K562 (cell line): Measurements from ENCODE around the gene PCBP3. TPM values are rescaled to one million over a fixed set of nuclear protein-coding genes. Genes with fewer than 3 reads are reported as not detected.

Source experiments
- ATAC-seq: fragments of 200-7000 bp; cut with Tn5 transposase; 3 replicates; pipeline ENCODE4 v1.9.1; 2020; ENCODE audit warnings: moderate library complexity
- BruUV-seq: library from RNA; stranded (reverse); fragments of 400-500 nt; replicated peaks from 2 replicates; lab custom pipeline; 2021; lab: Mats Ljungman, UMichigan
- CTCF ChIA-PET: fragments of 300-600 bp; formaldehyde crosslinking; extraction: SDS; loops from one replicate; lab custom pipeline; 2021; ENCODE audit warnings: low intra/inter-chr PET ratio; lab: Yijun Ruan, JAX
- POLR2A ChIA-PET: fragments of 300-600, 350-650 bp; sonication (Branson Sonifier 250); formaldehyde crosslinking; extraction: SDS; loops from one replicate; lab custom pipeline; 2021; ENCODE audit warnings: antibody characterized with exemption, inconsistent platforms; lab: Yijun Ruan, JAX
- DNase-seq, 4 experiments: peaks; one replicate each; pipeline versions ENCODE4 v3.0.0 to v3.0.0-alpha.2; 2011 to 2018; ENCODE audit warnings: low spot score in 3 of 4, mixed read lengths in 3 of 4; ENCODE audit errors: extremely low read depth in 1 of 4
- FAIRE-seq: peaks from 2 replicates; lab custom pipeline; 2011; peaks lifted over from hg19 to GRCh38; lab: Jason Lieb, UNC
- H2AFZ ChIP-seq: 2 replicates; pipeline ENCODE4 v1.6.0; 2011; ENCODE audit warnings: low read depth, low read length, control low read depth, inconsistent platforms
- H3K27ac ChIP-seq: fragments of 200-600 bp; 3 replicates; pipeline ENCODE4 v1.8.0; 2011; ENCODE audit warnings: low read depth, mild to moderate bottlenecking, control low read depth, inconsistent platforms, low read length, moderate library complexity, mixed read lengths; ENCODE audit errors: extremely low read depth
- H3K27me3 ChIP-seq, 2 experiments: fragments of 300-600 bp in 1 of 2; 2 replicates in 1 of 2; 3 replicates in 1 of 2; pipeline versions ENCODE4 v1.6.0 to v1.8.0; 2011; ENCODE audit warnings: inconsistent platforms in 2 of 2, low read length in 2 of 2, mild to moderate bottlenecking in 1 of 2, mixed read lengths in 1 of 2, moderate library complexity in 1 of 2; ENCODE audit not compliant: control insufficient read depth in 2 of 2, insufficient read depth in 2 of 2
- H3K36me3 ChIP-seq: fragments of 300-600 bp; 3 replicates; pipeline ENCODE4 v1.8.0; 2011; ENCODE audit warnings: mild to moderate bottlenecking, low read length, inconsistent platforms; ENCODE audit not compliant: control insufficient read depth, insufficient read depth
- H3K4me1 ChIP-seq, 2 experiments: fragments of 200-600 bp in 1 of 2; replicated peaks in 1 of 2; 2 replicates in 1 of 2; 3 replicates in 1 of 2; pipeline versions ENCODE4 v1.5.1 to v1.8.0; 2011; ENCODE audit warnings: inconsistent platforms in 2 of 2, low read length in 2 of 2, mild to moderate bottlenecking in 1 of 2, mixed read lengths in 1 of 2, moderate library complexity in 1 of 2; ENCODE audit not compliant: control insufficient read depth in 2 of 2, insufficient read depth in 2 of 2
- H3K4me2 ChIP-seq: 2 replicates; pipeline ENCODE4 v1.6.1; 2011; ENCODE audit warnings: low read length, control low read depth, inconsistent platforms, mixed read lengths; ENCODE audit not compliant: insufficient read depth
- H3K4me3 ChIP-seq: fragments of 200-600 bp; sonication (generic), shearing (Covaris generic); 2 replicates; pipeline ENCODE4 v1.5.1; 2016; ENCODE audit warnings: control low read depth, inconsistent platforms
- H3K79me2 ChIP-seq: fragments of 200-600 bp; 3 replicates; pipeline ENCODE4 v1.8.0; 2011; ENCODE audit warnings: low read length, inconsistent platforms; ENCODE audit not compliant: control insufficient read depth, insufficient read depth
- H3K9ac ChIP-seq, 2 experiments: 2 replicates each; pipeline versions ENCODE4 v1.6.0 to v1.6.1; 2011; ENCODE audit warnings: low read depth in 2 of 2, low read length in 2 of 2, control low read depth in 1 of 2, inconsistent platforms in 1 of 2, mild to moderate bottlenecking in 1 of 2, mixed read lengths in 1 of 2; ENCODE audit not compliant: insufficient read depth in 1 of 2
- H3K9me1 ChIP-seq: one replicate; pipeline ENCODE4 v1.6.0; 2011; ENCODE audit warnings: inconsistent platforms, mild to moderate bottlenecking, low read length, moderate library complexity; ENCODE audit not compliant: control insufficient read depth, insufficient read depth
- H3K9me3 ChIP-seq: replicated peaks from 2 replicates; pipeline ENCODE4 v1.5.1; 2011; ENCODE audit warnings: low read depth, low read length, inconsistent platforms; ENCODE audit not compliant: control insufficient read depth, insufficient read depth
- H4K20me1 ChIP-seq: replicated peaks from 2 replicates; pipeline ENCODE4 v1.6.1; 2011; ENCODE audit warnings: low read length, inconsistent platforms, mixed read lengths; ENCODE audit not compliant: control insufficient read depth, insufficient read depth
- FOS ChIP-seq: IDR thresholded peaks from 3 replicates; pipeline ENCODE4 v1.6.1; 2011; ENCODE audit not compliant: insufficient read length; ENCODE audit errors: extremely low read depth
- PBX2 ChIP-seq, 2 experiments: IDR thresholded peaks in 1 of 2; conservative IDR thresholded peaks in 1 of 2; 2 replicates each; pipeline ENCODE4 v1.6.1; 2016; ENCODE audit warnings: low read depth in 2 of 2, mild to moderate bottlenecking in 1 of 2, missing compliant biosample characterization in 1 of 2, missing genetic modification characterization in 1 of 2, moderate library complexity in 1 of 2
- PHB2 ChIP-seq: fragments of 450-650 bp; IDR thresholded peaks from 2 replicates; pipeline ENCODE4 v1.6.1; 2017; ENCODE audit warnings: low read depth
- POLR3A ChIP-seq: IDR thresholded peaks from 2 replicates; pipeline ENCODE4 v1.6.1; 2011; ENCODE audit warnings: borderline replicate concordance, mild to moderate bottlenecking, moderate library complexity; ENCODE audit not compliant: insufficient read length, insufficient read depth; ENCODE audit errors: extremely low read depth
- YBX1 ChIP-seq: fragments of 450-650 bp; IDR thresholded peaks from 2 replicates; pipeline ENCODE4 v1.7.1; 2016; ENCODE audit warnings: mild to moderate bottlenecking
- ZFP91 ChIP-seq: sonication (generic); formaldehyde crosslinking; IDR thresholded peaks from 2 replicates; pipeline ENCODE4 v1.8.0; 2022; ENCODE audit warnings: mild to moderate bottlenecking, missing genetic modification reagents
- WGBS: fragments of 100-300 bp; shearing (Covaris generic); methylation state at CpG from one replicate; pipeline ENCODE4 v1.1.6; 2016; ENCODE audit warnings: low coverage, mixed read lengths; ENCODE audit not compliant: insufficient coverage; ENCODE audit errors: missing lambda C conversion rate; 5-methylcytosine and 5-hydroxymethylcytosine counted together
- in situ Hi-C: fragments of 300-500 bp; cut with MboI; formaldehyde crosslinking; loops from 4 replicates; pipeline ENCODE4 v1.15.0; 2018; ENCODE audit warnings: inconsistent platforms, mixed read lengths
- intact Hi-C: fragments of 100-400 bp; cut with micrococcal nuclease; formaldehyde crosslinking; loops from 2 replicates; pipeline ENCODE4 v1.14.2; 2022
- polyA plus RNA-seq, 8 experiments: library from polyadenylated mRNA; depleted of rRNA in 4 of 8; stranded (reverse) in 5 of 8; unstranded in 3 of 8; fragments of >200 nt; fragmentation: Nextera tagmentation in 2 of 8; fragmentation: Illumina TruSeq in 1 of 8; extraction: Ambion mirVana in 2 of 8; extraction: Trizol in 1 of 8; gene quantifications; 2 replicates each; pipeline versions ENCODE4 v1.2.1 to v1.2.3, GENCODE V29; 2011 to 2014; ENCODE audit warnings: inconsistent platforms in 1 of 8, missing spikeins in 1 of 8
- total RNA-seq, 7 experiments: library from RNA; depleted of rRNA in 6 of 7; stranded (reverse); fragments of >200 nt in 6 of 7; fragmentation: Illumina TruSeq in 2 of 7; extraction: Trizol in 2 of 7; gene quantifications; 2 replicates each; pipeline versions ENCODE4 v1.2.1 to v1.2.3, GENCODE V29; 2011 to 2021; ENCODE audit warnings: low replicate concordance in 1 of 7
- TF ChIP-seq, protein P1 (sequence below): fragments of 250-450 bp; sonication (Bioruptor Pico); IDR thresholded peaks from 2 replicates; pipeline ENCODE4 v1.5.1; 2021; ENCODE audit warnings: mild to moderate bottlenecking
- TF ChIP-seq, protein P2 (sequence below), 2 experiments: fragments of 450-650 bp in 1 of 2; sonication (generic) in 1 of 2; formaldehyde crosslinking; conservative IDR thresholded peaks; 2 replicates each; pipeline versions ENCODE4 v1.4.0 to v1.8.1; 2020 to 2022; ENCODE audit warnings: mild to moderate bottlenecking in 1 of 2, missing genetic modification reagents in 1 of 2

The PCBP3 gene
- total and polyA plus RNA-seq, 9 of the 15 experiments (the other 6 are each of a cell fraction or from before 2014, with no cell fraction given): 0.18 TPM; not detected in 8

DNA sequence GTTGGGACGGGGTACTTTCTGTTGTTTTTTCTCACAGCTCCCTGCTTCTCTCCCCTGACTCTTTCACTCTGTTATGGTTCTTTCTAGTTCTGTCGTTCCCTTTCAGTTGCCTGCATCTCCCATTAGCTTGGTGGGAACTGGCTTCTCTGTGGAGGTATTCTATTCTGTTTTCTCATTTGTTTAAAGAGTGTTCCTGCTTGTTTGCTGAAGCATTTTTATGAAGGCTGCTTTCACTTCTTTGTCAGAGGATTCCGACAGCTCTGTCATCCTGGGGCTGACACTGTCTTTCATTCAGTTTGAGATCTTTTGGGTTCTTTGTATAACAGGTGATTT, 242.0 kb downstream of the PCBP3 start:
- Histone ChIP-seq H3K27me3 (peaks cover 35 to 58% of the 10 kb centered on the region in 2 experiments), H3K4me3 (no peak overlapping the region), H4K20me1 (peaks cover 10% of the 10 kb centered on the region; the same call in 1 of the 2 replicates), H3K27ac (no peak overlapping the region), H3K4me2 (no peak overlapping the region), H3K4me1 (no peaks in the 10 kb centered on the region), H2AFZ (no peak overlapping the region), H3K36me3 (no peaks in the 10 kb centered on the region), H3K9me3 (no peaks in the 10 kb centered on the region), H3K9ac (no peak overlapping the region), H3K79me2 (no peaks in the 10 kb centered on the region), H3K9me1 (no peaks in the 10 kb centered on the region)
- intact Hi-C loops (no loop called here), in situ Hi-C loops (no loop called here)
- POLR2A ChIA-PET: interaction anchor here (0.6 kb wide), 1 partner anchor 793 kb away, joined by 3 read pairs; no protein-coding TSS in a partner anchor
- TF ChIP-seq POLR3A (no peak), YBX1 (no peak), FOS (no peak), PHB2 (no peak), ZFP91 (CRISPR knock-in tag) (no peak), PBX2 (CRISPR knock-in tag; IDR thresholded peaks at IDR 0.05; ENCODE audit: low read depth) (no peak), PBX2 (tag; conservative IDR thresholded peaks at IDR 0.05; ENCODE audit: low read depth) (no peak)
- TF ChIP-seq, protein P1, sequence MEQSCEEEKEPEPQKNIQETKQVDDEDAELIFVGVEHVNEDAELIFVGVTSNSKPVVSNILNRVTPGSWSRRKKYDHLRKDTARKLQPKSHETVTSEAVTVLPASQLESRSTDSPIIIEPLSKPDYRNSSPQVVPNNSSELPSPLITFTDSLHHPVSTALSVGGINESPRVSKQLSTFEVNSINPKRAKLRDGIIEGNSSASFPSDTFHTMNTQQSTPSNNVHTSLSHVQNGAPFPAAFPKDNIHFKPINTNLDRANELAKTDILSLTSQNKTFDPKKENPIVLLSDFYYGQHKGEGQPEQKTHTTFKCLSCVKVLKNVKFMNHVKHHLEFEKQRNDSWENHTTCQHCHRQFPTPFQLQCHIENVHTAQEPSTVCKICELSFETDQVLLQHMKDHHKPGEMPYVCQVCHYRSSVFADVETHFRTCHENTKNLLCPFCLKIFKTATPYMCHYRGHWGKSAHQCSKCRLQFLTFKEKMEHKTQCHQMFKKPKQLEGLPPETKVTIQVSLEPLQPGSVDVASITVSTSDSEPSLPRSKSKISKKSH (CRISPR knock-in tag): no peak
- TF ChIP-seq, protein P2, sequence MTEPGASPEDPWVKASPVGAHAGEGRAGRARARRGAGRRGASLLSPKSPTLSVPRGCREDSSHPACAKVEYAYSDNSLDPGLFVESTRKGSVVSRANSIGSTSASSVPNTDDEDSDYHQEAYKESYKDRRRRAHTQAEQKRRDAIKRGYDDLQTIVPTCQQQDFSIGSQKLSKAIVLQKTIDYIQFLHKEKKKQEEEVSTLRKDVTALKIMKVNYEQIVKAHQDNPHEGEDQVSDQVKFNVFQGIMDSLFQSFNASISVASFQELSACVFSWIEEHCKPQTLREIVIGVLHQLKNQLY (CRISPR knock-in tag; conservative IDR thresholded peaks at IDR 0.05): no peak
- 0% methylated on average over 3 of the region's 3 CpGs for WGBS
- CTCF ChIA-PET: no interaction called here
- no peak for ATAC-seq
- no peak for FAIRE-seq
- no TSS peak for BruUV-seq
- DNase-seq: no peak
